Measurements from ENCODE around the gene FCN2. TPM values are rescaled to one million over a fixed set of nuclear protein-coding genes. Genes with fewer than 3 reads are reported as not detected.

Gene FCN2
- polyA plus RNA-seq, 1 donor (not counting 4 experiments of a cell fraction or from before 2014, with no cell fraction given): not detected

DNA sequence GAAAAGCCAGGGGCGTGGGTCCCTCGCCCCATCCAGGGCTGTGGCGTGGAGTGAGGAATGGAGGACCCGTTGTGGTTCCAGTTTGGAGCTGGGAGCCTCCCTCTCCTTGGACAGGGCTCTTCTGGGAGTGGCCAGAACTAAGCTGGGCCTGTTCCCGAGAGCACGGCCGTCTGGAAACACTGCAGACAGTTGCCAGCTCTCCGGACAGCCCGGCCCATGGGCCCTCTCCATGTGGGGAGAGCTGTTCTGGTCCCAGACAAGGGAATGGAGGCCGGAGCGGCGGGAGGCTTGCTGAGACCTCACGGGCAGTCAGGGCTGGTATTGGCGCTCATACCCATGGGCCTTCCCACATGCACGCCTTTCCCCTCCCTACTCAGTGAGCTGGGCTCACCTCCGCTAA lies 45.2 kb upstream of the FCN2 start:
- Histone ChIP-seq H3K4me3 (ENCODE audit: control insufficient read depth in 2 of 3, extremely low read depth in 1 of 3, insufficient read depth in 2 of 3, low read depth in 1 of 3, low read length in 3 of 3) (no peak overlapping the region), H3K79me2 (ENCODE audit: control insufficient read depth, insufficient read depth, low read length) (no peaks in the 10 kb centered on the region), H4K20me1 (ENCODE audit: control insufficient read depth, extremely low read depth, insufficient read depth, low read length) (no peaks in the 10 kb centered on the region), H3K4me1 (ENCODE audit: control insufficient read depth, extremely low read depth, insufficient read depth, low read length) (no peaks in the 10 kb centered on the region), H3K4me2 (ENCODE audit: control insufficient read depth, extremely low read depth, insufficient read depth, low read depth, low read length) (no peak overlapping the region), H3K9me1 (ENCODE audit: control insufficient read depth, extremely low read depth, insufficient read depth, low read length) (no peaks in the 10 kb centered on the region), H3K9me3 (ENCODE audit: control insufficient read depth, low read depth, low read length) (no peaks in the 10 kb centered on the region), H3K27ac (ENCODE audit: control insufficient read depth, insufficient read depth, low read length) (no peak overlapping the region), H3K36me3 (ENCODE audit: control insufficient read depth in 2 of 2, extremely low read depth in 1 of 2, insufficient read depth in 2 of 2, low read length in 2 of 2) (no peaks in the 10 kb centered on the region), H2AFZ (ENCODE audit: control insufficient read depth, low read length) (no peak overlapping the region), H3K9ac (ENCODE audit: control insufficient read depth, extremely low read depth, insufficient read depth, low read length) (no peak overlapping the region), H3K27me3 (ENCODE audit: control insufficient read depth, extremely low read depth, insufficient read depth, low read length) (no peaks in the 10 kb centered on the region)
- DNase-seq (ENCODE audit: low read depth, low spot score) (no peak), FAIRE-seq (no peak)
- dilution Hi-C loops (cut with MboI; ENCODE audit: extremely low pct_ligation_motif_present, low sequenced_read_pairs): no loop called here
- TF ChIP-seq EZH2 (IDR thresholded peaks at IDR 0.05; ENCODE audit: low read length): no peak
- TF ChIP-seq, protein P1, sequence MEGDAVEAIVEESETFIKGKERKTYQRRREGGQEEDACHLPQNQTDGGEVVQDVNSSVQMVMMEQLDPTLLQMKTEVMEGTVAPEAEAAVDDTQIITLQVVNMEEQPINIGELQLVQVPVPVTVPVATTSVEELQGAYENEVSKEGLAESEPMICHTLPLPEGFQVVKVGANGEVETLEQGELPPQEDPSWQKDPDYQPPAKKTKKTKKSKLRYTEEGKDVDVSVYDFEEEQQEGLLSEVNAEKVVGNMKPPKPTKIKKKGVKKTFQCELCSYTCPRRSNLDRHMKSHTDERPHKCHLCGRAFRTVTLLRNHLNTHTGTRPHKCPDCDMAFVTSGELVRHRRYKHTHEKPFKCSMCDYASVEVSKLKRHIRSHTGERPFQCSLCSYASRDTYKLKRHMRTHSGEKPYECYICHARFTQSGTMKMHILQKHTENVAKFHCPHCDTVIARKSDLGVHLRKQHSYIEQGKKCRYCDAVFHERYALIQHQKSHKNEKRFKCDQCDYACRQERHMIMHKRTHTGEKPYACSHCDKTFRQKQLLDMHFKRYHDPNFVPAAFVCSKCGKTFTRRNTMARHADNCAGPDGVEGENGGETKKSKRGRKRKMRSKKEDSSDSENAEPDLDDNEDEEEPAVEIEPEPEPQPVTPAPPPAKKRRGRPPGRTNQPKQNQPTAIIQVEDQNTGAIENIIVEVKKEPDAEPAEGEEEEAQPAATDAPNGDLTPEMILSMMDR (optimal IDR thresholded peaks at IDR 0.05 in 1 of 3, IDR thresholded peaks at IDR 0.05 in 1 of 3, conservative IDR thresholded peaks at IDR 0.05 in 1 of 3; ENCODE audit: extremely low read depth in 1 of 3, insufficient read depth in 2 of 3, low read length in 3 of 3): no peak

GRCh38 chr9:134835987-134836386 lies 44.6 kb upstream of the FCN2 start:
- no peak overlapping the region for H3K27ac ChIP-seq (ENCODE audit: control insufficient read depth, insufficient read depth, low read length)
- no peak overlapping the region for H3K9ac ChIP-seq (ENCODE audit: control insufficient read depth, extremely low read depth, insufficient read depth, low read length)
- dilution Hi-C loops (cut with MboI; ENCODE audit: extremely low pct_ligation_motif_present, low sequenced_read_pairs): no loop called here
- no peaks in the 10 kb centered on the region for H3K27me3 ChIP-seq (ENCODE audit: control insufficient read depth, extremely low read depth, insufficient read depth, low read length)
- no peaks in the 10 kb centered on the region for H3K36me3 ChIP-seq (ENCODE audit: control insufficient read depth in 2 of 2, extremely low read depth in 1 of 2, insufficient read depth in 2 of 2, low read length in 2 of 2)
- no peak for TF ChIP-seq EZH2 (IDR thresholded peaks at IDR 0.05; ENCODE audit: low read length)
- TF ChIP-seq, protein P1 (optimal IDR thresholded peaks at IDR 0.05 in 1 of 3, IDR thresholded peaks at IDR 0.05 in 1 of 3, conservative IDR thresholded peaks at IDR 0.05 in 1 of 3; ENCODE audit: extremely low read depth in 1 of 3, insufficient read depth in 2 of 3, low read length in 3 of 3): no peak
- H3K9me1 ChIP-seq (ENCODE audit: control insufficient read depth, extremely low read depth, insufficient read depth, low read length): no peaks in the 10 kb centered on the region
- no peaks in the 10 kb centered on the region for H3K4me1 ChIP-seq (ENCODE audit: control insufficient read depth, extremely low read depth, insufficient read depth, low read length)
- no peak overlapping the region for H2AFZ ChIP-seq (ENCODE audit: control insufficient read depth, low read length)
- FAIRE-seq (no peak), DNase-seq (ENCODE audit: low read depth, low spot score) (no peak)
- H3K79me2 ChIP-seq (ENCODE audit: control insufficient read depth, insufficient read depth, low read length): no peaks in the 10 kb centered on the region
- no peak overlapping the region for H3K4me3 ChIP-seq (ENCODE audit: control insufficient read depth in 2 of 3, extremely low read depth in 1 of 3, insufficient read depth in 2 of 3, low read depth in 1 of 3, low read length in 3 of 3)
- no peak overlapping the region for H3K4me2 ChIP-seq (ENCODE audit: control insufficient read depth, extremely low read depth, insufficient read depth, low read depth, low read length)
- no peaks in the 10 kb centered on the region for H3K9me3 ChIP-seq (ENCODE audit: control insufficient read depth, low read depth, low read length)
- H4K20me1 ChIP-seq (ENCODE audit: control insufficient read depth, extremely low read depth, insufficient read depth, low read length): no peaks in the 10 kb centered on the region

Data from keratinocyte (primary cell).